HG03025 (cell line): ENCODE results near the gene NMNAT2.
A peak's percentile ranks its signal among the peaks of the same experiment; 100 is the strongest.
"Not testable (repeated sequence)": the region's sequence is repeated elsewhere in the genome, so short reads cannot be mapped to it uniquely, and the experiment has no call there.

Source experiments
- ATAC-seq: cut with Tn5 transposase; IDR thresholded peaks from one replicate; pipeline ENCODE4 v1.9.1; 2021; ENCODE audit warnings: mild to moderate bottlenecking, moderate library complexity; ENCODE audit not compliant: unreplicated experiment, low FRiP score

The NMNAT2 gene

GRCh38 chr1:183291216-183291762 lies 126.9 kb downstream of the NMNAT2 start:
- ATAC-seq: no peak

- ATAC-seq: no peak
These were observed 127.6 kb downstream of the NMNAT2 start for GRCh38 chr1:183290628-183291027.

- ATAC-seq: no peak
These were observed 129.1 kb downstream of the NMNAT2 start for GRCh38 chr1:183289051-183289496.

- no peak for ATAC-seq
These were observed 129.6 kb downstream of the NMNAT2 start for GRCh38 chr1:183288583-183288982.

- no peak for ATAC-seq
These were observed 130.9 kb downstream of the NMNAT2 start for GRCh38 chr1:183287191-183287675.

- ATAC-seq: no peak
These were observed 132.4 kb downstream of the NMNAT2 start for GRCh38 chr1:183285746-183286145.

- ATAC-seq: no peak
These were observed 132.9 kb downstream of the NMNAT2 start for GRCh38 chr1:183285256-183285655.

GRCh38 chr1:183284086-183284485 lies 134.1 kb downstream of the NMNAT2 start:
- no peak for ATAC-seq

GRCh38 chr1:183283286-183283685 lies 134.9 kb downstream of the NMNAT2 start:
- ATAC-seq: no peak

- ATAC-seq: no peak
These were observed 135.9 kb downstream of the NMNAT2 start for GRCh38 chr1:183282101-183282855.

- ATAC-seq: peak; percentile 61
These were observed 136.6 kb downstream of the NMNAT2 start for GRCh38 chr1:183281553-183282091.

- no peak for ATAC-seq
These were observed 137.1 kb downstream of the NMNAT2 start for GRCh38 chr1:183281039-183281438.

GRCh38 chr1:183279835-183280234 lies 138.3 kb downstream of the NMNAT2 start:
- no peak for ATAC-seq

- no peak for ATAC-seq
These were observed 139.2 kb downstream of the NMNAT2 start for GRCh38 chr1:183278739-183279591.

GRCh38 chr1:183277821-183278738 lies 140.1 kb downstream of the NMNAT2 start:
- no peak for ATAC-seq

- ATAC-seq: no peak
These were observed 141.6 kb downstream of the NMNAT2 start for GRCh38 chr1:183276386-183277080.

GRCh38 chr1:183275322-183275721 lies 142.9 kb downstream of the NMNAT2 start:
- no peak for ATAC-seq

GRCh38 chr1:183274836-183275235 lies 143.3 kb downstream of the NMNAT2 start:
- no peak for ATAC-seq

GRCh38 chr1:183273984-183274383 lies 144.2 kb downstream of the NMNAT2 start:
- not testable (repeated sequence) for ATAC-seq
